Erythroblast (primary cell): ENCODE measurements around the gene ZNRF4.
"Not testable (repeated sequence)": the region's sequence is repeated elsewhere in the genome, so short reads cannot be mapped to it uniquely, and the experiment has no call there.

ENCODE experiments used
- GATA1 ChIP-seq: IDR thresholded peaks from 2 replicates; pipeline ENCODE4 v1.6.1; 2011; ENCODE audit warnings: low read depth, mild to moderate bottlenecking, control low read depth, low read length, moderate library complexity
- POLR2A ChIP-seq: IDR thresholded peaks from 2 replicates; pipeline ENCODE4 v1.6.1; 2011; ENCODE audit warnings: mild to moderate bottlenecking, low read length

GRCh38 chr19:5406198-5406597 is 49.0 kb upstream of the ZNRF4 start:
- not testable (repeated sequence) for TF ChIP-seq POLR2A, GATA1
